SH-SY5Y (cell line): Measurements from ENCODE around the gene OBSL1.

Experiments used
- GATA2 ChIP-seq: IDR thresholded peaks from 2 replicates; pipeline ENCODE4 v1.6.1; 2011; ENCODE audit warnings: mild to moderate bottlenecking, low read depth, low read length
- GATA3 ChIP-seq: IDR thresholded peaks from 2 replicates; pipeline ENCODE4 v1.6.1; 2011; ENCODE audit warnings: low read depth, mild to moderate bottlenecking, low read length, moderate library complexity

The OBSL1 gene

GRCh38 chr2:219576505-219577388 lies 5.4 kb upstream of the OBSL1 start:
- no peak for TF ChIP-seq GATA3
- no peak for TF ChIP-seq GATA2

DNA sequence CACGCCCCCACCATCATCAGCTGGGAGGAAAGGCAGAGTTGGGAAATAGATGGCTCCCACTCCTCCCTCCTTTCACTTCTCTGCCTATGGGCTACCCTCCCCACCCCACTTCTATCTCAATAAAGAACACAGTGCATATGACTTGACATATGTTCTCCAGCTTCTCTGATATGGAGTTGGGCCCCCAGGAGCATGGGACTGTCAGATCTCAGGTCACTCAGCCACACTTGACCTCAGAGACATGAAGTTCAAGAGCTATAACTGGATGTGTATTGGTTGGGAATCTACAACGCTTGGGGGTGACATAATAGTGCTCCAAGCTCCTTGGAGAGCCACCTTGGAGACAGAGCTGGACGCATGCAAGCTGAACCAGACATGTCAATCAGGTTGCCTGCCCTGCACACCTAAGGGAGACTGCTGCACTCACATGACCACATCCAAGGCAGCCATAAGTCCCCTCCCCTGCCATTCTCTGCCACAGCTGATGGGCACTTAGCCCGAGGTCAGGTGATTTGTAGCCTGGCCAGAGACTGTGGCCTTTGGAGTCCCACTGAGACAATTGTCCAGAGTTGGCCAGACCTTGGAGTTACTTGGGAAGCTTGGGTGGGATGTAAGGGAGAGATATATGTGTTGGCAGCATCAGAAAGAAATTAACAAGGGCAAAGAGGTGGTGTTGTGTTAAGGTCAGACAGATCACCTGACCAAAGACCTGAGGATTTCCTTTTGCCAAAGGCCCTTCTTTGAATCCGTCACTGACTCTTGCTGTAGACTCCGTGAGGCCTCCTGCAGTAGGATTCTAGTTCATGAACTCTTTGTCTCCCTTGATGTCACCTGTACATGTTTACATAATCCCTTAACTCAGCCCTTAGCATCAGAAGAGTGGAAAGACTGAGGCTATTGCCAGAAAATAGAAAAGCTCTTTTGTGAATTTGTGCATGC lies 4.5 kb upstream of the OBSL1 start:
- TF ChIP-seq GATA3 (no peak), GATA2 (no peak)

- TF ChIP-seq GATA3: no peak
- TF ChIP-seq GATA2: no peak
These were observed 3.4 kb upstream of the OBSL1 start for GRCh38 chr2:219574484-219575311.

DNA sequence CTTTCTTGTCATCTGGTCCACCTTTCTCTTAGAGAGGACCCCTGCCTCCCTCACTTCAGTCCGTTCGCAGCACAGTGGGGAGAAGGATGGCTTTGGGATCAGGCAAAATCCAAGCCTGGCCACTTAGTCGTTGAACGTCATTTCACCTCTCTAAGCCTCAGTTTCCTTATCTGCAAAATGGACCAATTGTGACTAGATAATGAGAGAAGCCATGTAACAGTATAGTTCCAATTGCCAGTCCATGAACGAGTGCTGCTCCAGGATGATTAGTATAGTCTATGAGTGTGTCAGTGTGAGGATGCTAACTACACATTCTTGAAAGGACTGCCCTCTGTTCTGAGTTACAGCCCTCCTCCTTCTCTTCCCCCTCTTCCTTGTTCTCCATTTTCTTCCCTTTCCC lies 1.8 kb upstream of the OBSL1 start:
- no peak for TF ChIP-seq GATA2
- TF ChIP-seq GATA3: no peak

GRCh38 chr2:219572237-219573001 lies 1.1 kb upstream of the OBSL1 start, which contains the start of gene INHA:
TSS of gene INHA (plus strand) at chr2:219572310. CDS start at chr2:219572375, 65 bp downstream.
- TF ChIP-seq GATA3 (no peak), GATA2 (no peak)

DNA sequence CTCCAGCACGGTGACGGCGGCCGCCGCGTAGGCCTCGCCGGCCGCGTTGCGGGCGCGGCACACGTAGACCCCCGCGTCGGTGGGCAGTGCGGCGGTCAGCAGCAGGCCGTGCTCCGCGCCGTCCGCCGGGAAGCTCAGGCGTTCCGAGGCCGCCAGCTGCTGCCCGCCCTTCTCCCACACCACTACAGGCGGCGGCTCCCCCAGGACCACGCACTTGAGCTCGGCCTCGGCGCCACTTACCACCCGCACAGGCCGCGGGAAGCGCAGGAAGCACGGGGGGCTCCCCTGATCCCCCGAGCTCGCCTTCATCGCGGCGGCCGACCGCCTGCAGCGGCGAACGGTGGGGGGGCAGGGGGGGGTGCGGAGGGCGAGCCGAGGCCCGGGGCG lies 422 bp downstream of the OBSL1 start:
- no peak for TF ChIP-seq GATA3
- no peak for TF ChIP-seq GATA2

DNA sequence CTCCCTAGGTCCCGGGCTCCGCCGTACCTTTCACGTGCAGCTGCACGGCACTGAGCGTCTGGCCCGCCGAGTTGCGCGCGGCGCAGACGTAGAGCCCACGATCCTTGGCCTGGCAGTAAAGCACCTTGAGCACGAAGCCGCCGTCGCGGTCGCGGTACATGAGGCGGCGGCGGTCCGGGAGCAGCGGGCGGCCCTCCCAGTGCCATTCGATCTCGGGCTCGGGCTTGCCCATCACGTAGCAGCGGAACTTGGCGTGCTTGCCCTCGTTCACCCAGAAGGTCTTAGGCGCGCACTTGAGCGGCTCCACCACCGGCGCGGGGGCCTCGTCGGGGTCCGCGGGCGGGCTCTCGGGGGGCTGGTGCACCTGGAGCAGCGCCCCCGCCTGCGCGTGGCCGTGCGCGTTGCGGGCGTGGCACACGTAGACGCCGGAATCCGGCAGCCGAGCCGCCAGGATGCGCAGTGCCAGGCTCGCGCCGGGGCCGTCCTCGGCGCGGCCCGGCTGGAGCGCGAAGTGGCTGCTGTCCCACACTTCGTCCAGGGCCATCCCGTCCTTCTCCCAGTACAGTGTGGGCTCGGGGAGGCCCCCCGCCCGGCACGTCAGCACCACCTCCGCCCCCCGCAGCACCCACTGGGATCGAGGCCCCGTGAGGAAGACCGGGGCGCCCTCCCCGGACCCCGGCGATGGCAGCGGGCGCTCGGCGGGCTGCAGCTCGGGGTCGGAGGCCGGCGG lies 980 bp downstream of the OBSL1 start:
- TF ChIP-seq GATA2 (no peak), GATA3 (no peak)

DNA sequence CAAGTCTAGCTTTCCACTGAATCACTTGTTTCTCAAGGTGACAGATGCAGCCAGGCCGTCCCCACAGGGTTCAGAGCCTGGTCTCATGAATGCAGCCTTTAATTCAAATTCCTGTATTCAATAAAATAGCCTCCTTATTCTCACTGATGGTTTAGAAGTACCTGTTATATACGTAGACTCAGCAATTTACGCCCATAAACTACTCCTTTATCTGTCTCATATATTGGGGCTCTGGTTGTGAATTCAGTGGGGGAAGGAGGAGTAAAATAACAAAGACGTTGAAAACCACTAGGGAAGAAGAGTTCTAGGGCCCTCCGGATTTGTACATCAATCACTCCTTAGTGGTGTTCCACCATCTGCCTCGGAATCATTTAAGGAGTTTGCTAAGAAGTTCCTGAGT lies 1.7 kb downstream of the OBSL1 start:
- TF ChIP-seq GATA3 (no peak), GATA2 (no peak)

GRCh38 chr2:219569041-219569440 lies 2.3 kb downstream of the OBSL1 start:
- TF ChIP-seq GATA3 (no peak), GATA2 (no peak)

- no peak for TF ChIP-seq GATA3
- no peak for TF ChIP-seq GATA2
These were observed 3.5 kb downstream of the OBSL1 start for GRCh38 chr2:219567791-219568361.

DNA sequence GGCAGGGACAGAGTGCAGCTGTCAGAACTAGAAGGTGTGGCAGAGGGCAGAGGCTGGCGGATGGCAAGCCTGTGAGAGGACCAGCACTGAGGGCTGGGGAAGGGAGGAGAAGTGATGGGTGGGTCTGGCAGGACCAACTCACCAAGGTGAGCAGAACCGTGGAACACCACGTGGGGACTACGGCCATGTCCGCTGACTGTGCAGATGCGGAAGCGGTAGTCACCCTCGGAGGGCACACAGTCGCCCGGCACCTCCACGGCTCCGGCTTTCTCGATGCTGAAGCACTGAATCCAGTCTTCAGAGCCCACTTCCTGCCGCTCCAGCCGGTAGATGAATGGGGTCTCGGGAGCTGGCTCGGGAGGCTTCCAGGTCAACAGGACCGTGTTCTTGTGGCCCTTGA lies 4.2 kb downstream of the OBSL1 start:
- TF ChIP-seq GATA2 (no peak), GATA3 (no peak)

- no peak for TF ChIP-seq GATA3
- no peak for TF ChIP-seq GATA2
These were observed 4.7 kb downstream of the OBSL1 start for GRCh38 chr2:219566640-219567039.
